ENCODE data around the gene RBM18.

RBM18 gene

GRCh38 chr9:122220673-122221182 is 43.9 kb downstream of the RBM18 start:
- TF ChIP-seq CTCF (IDR thresholded peaks at IDR 0.05; ENCODE audit: low read length) (no peak), EZH2 (IDR thresholded peaks at IDR 0.05; ENCODE audit: borderline replicate concordance, low read length) (no peak)
- no peaks in the 10 kb centered on the region for H3K9me3 ChIP-seq (ENCODE audit: low read length)
- no peak overlapping the region for H3K4me2 ChIP-seq (ENCODE audit: low read length)
- H3K4me1 ChIP-seq (ENCODE audit: insufficient read depth, low read length, severe bottlenecking) = no peaks in the 10 kb centered on the region
- no peaks in the 10 kb centered on the region for H3K79me2 ChIP-seq (ENCODE audit: insufficient read depth, low read length)
- no peak overlapping the region for H2AFZ ChIP-seq (ENCODE audit: low read length)
- H3K4me3 ChIP-seq (ENCODE audit: low read depth, low read length, poor library complexity, severe bottlenecking) = no peak overlapping the region
- no peaks in the 10 kb centered on the region for H3F3A ChIP-seq (ENCODE audit: insufficient read depth, low read length)
- H3K27ac ChIP-seq (ENCODE audit: low read depth, low read length, poor library complexity, severe bottlenecking) = no peak overlapping the region
- H3K9ac ChIP-seq (ENCODE audit: low read length) = no peak overlapping the region
- no peaks in the 10 kb centered on the region for H3K9me2 ChIP-seq (ENCODE audit: low read depth, low read length)
- H3K27me3 ChIP-seq (ENCODE audit: insufficient read depth, low read length) = peaks cover 7% of the 10 kb centered on the region; the same call in 1 of the 2 replicates
- H3K36me3 ChIP-seq (ENCODE audit: insufficient read depth, low read length) = no peaks in the 10 kb centered on the region
- no peaks in the 10 kb centered on the region for H4K20me1 ChIP-seq (ENCODE audit: insufficient read depth, low read length)

- no peak overlapping the region for H2AFZ ChIP-seq (ENCODE audit: low read length)
- no peaks in the 10 kb centered on the region for H3K36me3 ChIP-seq (ENCODE audit: insufficient read depth, low read length)
- H3K9ac ChIP-seq (ENCODE audit: low read length) = no peak overlapping the region
- no peaks in the 10 kb centered on the region for H3K4me1 ChIP-seq (ENCODE audit: insufficient read depth, low read length, severe bottlenecking)
- H3K9me3 ChIP-seq (ENCODE audit: low read length) = no peaks in the 10 kb centered on the region
- no peaks in the 10 kb centered on the region for H3K9me2 ChIP-seq (ENCODE audit: low read depth, low read length)
- H3K4me2 ChIP-seq (ENCODE audit: low read length) = no peak overlapping the region
- H3K4me3 ChIP-seq (ENCODE audit: low read depth, low read length, poor library complexity, severe bottlenecking) = no peak overlapping the region
- no peaks in the 10 kb centered on the region for H3F3A ChIP-seq (ENCODE audit: insufficient read depth, low read length)
- H3K27ac ChIP-seq (ENCODE audit: low read depth, low read length, poor library complexity, severe bottlenecking) = no peak overlapping the region
- TF ChIP-seq CTCF (IDR thresholded peaks at IDR 0.05; ENCODE audit: low read length) (no peak), EZH2 (IDR thresholded peaks at IDR 0.05; ENCODE audit: borderline replicate concordance, low read length) (no peak)
- no peaks in the 10 kb centered on the region for H4K20me1 ChIP-seq (ENCODE audit: insufficient read depth, low read length)
- no peaks in the 10 kb centered on the region for H3K79me2 ChIP-seq (ENCODE audit: insufficient read depth, low read length)
- peaks cover 7% of the 10 kb centered on the region; the same call in 1 of the 2 replicates for H3K27me3 ChIP-seq (ENCODE audit: insufficient read depth, low read length)
Measured at GRCh38 chr9:122219856-122220672, 44.6 kb downstream of the RBM18 start.

- Histone ChIP-seq H3K36me3 (ENCODE audit: insufficient read depth, low read length) (no peaks in the 10 kb centered on the region), H2AFZ (ENCODE audit: low read length) (no peak overlapping the region), H3K27me3 (ENCODE audit: insufficient read depth, low read length) (peaks cover 7% of the 10 kb centered on the region; the same call in 1 of the 2 replicates)
Measured at GRCh38 chr9:122218935-122219855, 45.4 kb downstream of the RBM18 start.

More at GRCh38 chr9:122218935-122219855, 45.4 kb downstream of the RBM18 start:
- H3K4me2 ChIP-seq (ENCODE audit: low read length) = no peak overlapping the region
- no peak overlapping the region for H3K4me3 ChIP-seq (ENCODE audit: low read depth, low read length, poor library complexity, severe bottlenecking)
- H4K20me1 ChIP-seq (ENCODE audit: insufficient read depth, low read length) = no peaks in the 10 kb centered on the region
- TF ChIP-seq CTCF (IDR thresholded peaks at IDR 0.05; ENCODE audit: low read length) = no peak
- TF ChIP-seq EZH2 (IDR thresholded peaks at IDR 0.05; ENCODE audit: borderline replicate concordance, low read length) = no peak
- H3K9me2 ChIP-seq (ENCODE audit: low read depth, low read length) = no peaks in the 10 kb centered on the region
- no peaks in the 10 kb centered on the region for H3F3A ChIP-seq (ENCODE audit: insufficient read depth, low read length)
- H3K9ac ChIP-seq (ENCODE audit: low read length) = no peak overlapping the region
- no peaks in the 10 kb centered on the region for H3K79me2 ChIP-seq (ENCODE audit: insufficient read depth, low read length)
- H3K4me1 ChIP-seq (ENCODE audit: insufficient read depth, low read length, severe bottlenecking) = peaks cover 2% of the 10 kb centered on the region
- no peak overlapping the region for H3K27ac ChIP-seq (ENCODE audit: low read depth, low read length, poor library complexity, severe bottlenecking)
- H3K9me3 ChIP-seq (ENCODE audit: low read length) = no peaks in the 10 kb centered on the region
